ENCODE results near the gene ZNF668.

The ZNF668 gene

GRCh38 chr16:31087971-31088370 lies 13.9 kb upstream of the ZNF668 start:
- H2BK12ac ChIP-seq (ENCODE audit: low read length) = no peak overlapping the region

GRCh38 chr16:31087481-31087880 lies 13.4 kb upstream of the ZNF668 start:
- Histone ChIP-seq H3K36me3 (replicated peaks in 1 of 2; ENCODE audit: control insufficient read depth in 2 of 2, insufficient read depth in 2 of 2, low read length in 2 of 2) (peaks cover 23 to 51% of the 10 kb centered on the region in 2 donors), H3K23ac (ENCODE audit: low read depth, low read length, poor library complexity) (no peak overlapping the region), H2BK120ac (ENCODE audit: low read depth, low read length) (no peak overlapping the region), H3K4ac (ENCODE audit: low read length) (no peak overlapping the region), H2BK12ac (ENCODE audit: low read length) (no peak overlapping the region), H2AK5ac (ENCODE audit: low read depth, low read length) (no peak overlapping the region), H2BK15ac (ENCODE audit: low read length) (no peak overlapping the region), H3K18ac (ENCODE audit: low read length) (no peak overlapping the region), H3K27ac (replicated peaks; ENCODE audit: low read length) (no peak overlapping the region), H3K9me3 (replicated peaks in 1 of 2; ENCODE audit: control insufficient read depth in 2 of 2, insufficient read depth in 1 of 2, low read depth in 1 of 2, low read length in 2 of 2) (peaks cover 0 to 2% of the 10 kb centered on the region in 2 donors), H3K4me3 (ENCODE audit: low read length in 2 of 2) (no peak overlapping the region), H4K91ac (ENCODE audit: low read depth, low read length, poor library complexity) (no peak overlapping the region), H2BK5ac (ENCODE audit: low read length) (no peak overlapping the region), H4K8ac (ENCODE audit: low read depth, low read length) (no peak overlapping the region), H2AFZ (ENCODE audit: low read length) (no peak overlapping the region), H3K14ac (ENCODE audit: low read length) (no peak overlapping the region), H3K27me3 (ENCODE audit: control insufficient read depth in 3 of 3, insufficient read depth in 3 of 3, low read depth in 1 of 3, low read length in 3 of 3) (no peaks in the 10 kb centered on the region), H3K9ac (ENCODE audit: low read depth, low read length, poor library complexity) (no peak overlapping the region), H3K79me1 (ENCODE audit: low read depth, low read length) (no peaks in the 10 kb centered on the region), H3K4me1 (ENCODE audit: control insufficient read depth in 2 of 2, insufficient read depth in 1 of 2, low read depth in 1 of 2, low read length in 2 of 2) (no peaks in the 10 kb centered on the region), H3K4me2 (ENCODE audit: insufficient read depth, low read length, poor library complexity, severe bottlenecking) (no peak overlapping the region)
- no peak for DNase-seq (ENCODE audit: low spot score)
- WGBS, 2 donors (ENCODE audit: extremely low coverage in 2 of 2, insufficient read length in 2 of 2, insufficient replicate concordance in 1 of 2) = no CpG with 5 or more reads among the region's 8 CpGs

More at GRCh38 chr16:31087971-31088370, 13.9 kb upstream of the ZNF668 start:
- H3K9ac ChIP-seq (ENCODE audit: low read depth, low read length, poor library complexity) = no peak overlapping the region
- H2BK15ac ChIP-seq (ENCODE audit: low read length) = no peak overlapping the region
- no peak overlapping the region for H3K18ac ChIP-seq (ENCODE audit: low read length)
- H3K36me3 ChIP-seq (replicated peaks in 1 of 2; ENCODE audit: control insufficient read depth in 2 of 2, insufficient read depth in 2 of 2, low read length in 2 of 2) = peaks cover 20 to 49% of the 10 kb centered on the region in 2 donors
- no peak overlapping the region for H4K91ac ChIP-seq (ENCODE audit: low read depth, low read length, poor library complexity)
- H3K23ac ChIP-seq (ENCODE audit: low read depth, low read length, poor library complexity) = no peak overlapping the region
- WGBS, 2 donors (ENCODE audit: extremely low coverage in 2 of 2, insufficient read length in 2 of 2, insufficient replicate concordance in 1 of 2) = no CpG with 5 or more reads among the region's 5 CpGs
- no peak overlapping the region for H3K27ac ChIP-seq (replicated peaks; ENCODE audit: low read length)
- H4K8ac ChIP-seq (ENCODE audit: low read depth, low read length) = no peak overlapping the region
- H3K4me1 ChIP-seq (ENCODE audit: control insufficient read depth in 2 of 2, insufficient read depth in 1 of 2, low read depth in 1 of 2, low read length in 2 of 2) = peaks cover 0 to 2% of the 10 kb centered on the region in 2 donors
- no peak overlapping the region for H2AFZ ChIP-seq (ENCODE audit: low read length)
- no peak overlapping the region for H3K14ac ChIP-seq (ENCODE audit: low read length)
- H3K4me3 ChIP-seq (ENCODE audit: low read length in 2 of 2) = no peak overlapping the region
- H3K27me3 ChIP-seq (ENCODE audit: control insufficient read depth in 3 of 3, insufficient read depth in 3 of 3, low read depth in 1 of 3, low read length in 3 of 3) = no peaks in the 10 kb centered on the region
- DNase-seq (ENCODE audit: low spot score) = no peak
- no peak overlapping the region for H2AK5ac ChIP-seq (ENCODE audit: low read depth, low read length)
- no peak overlapping the region for H3K4me2 ChIP-seq (ENCODE audit: insufficient read depth, low read length, poor library complexity, severe bottlenecking)
- H2BK5ac ChIP-seq (ENCODE audit: low read length) = no peak overlapping the region
- H2BK120ac ChIP-seq (ENCODE audit: low read depth, low read length) = no peak overlapping the region
- H3K79me1 ChIP-seq (ENCODE audit: low read depth, low read length) = peaks cover 3% of the 10 kb centered on the region
- peaks cover 0 to 2% of the 10 kb centered on the region in 2 donors for H3K9me3 ChIP-seq (replicated peaks in 1 of 2; ENCODE audit: control insufficient read depth in 2 of 2, insufficient read depth in 1 of 2, low read depth in 1 of 2, low read length in 2 of 2)
- no peak overlapping the region for H3K4ac ChIP-seq (ENCODE audit: low read length)

- H2BK15ac ChIP-seq (ENCODE audit: low read length) = no peak overlapping the region
- no peak overlapping the region for H3K4me3 ChIP-seq (ENCODE audit: low read length in 2 of 2)
- peaks cover 3% of the 10 kb centered on the region for H3K79me1 ChIP-seq (ENCODE audit: low read depth, low read length)
- WGBS, 2 donors (ENCODE audit: extremely low coverage in 2 of 2, insufficient read length in 2 of 2, insufficient replicate concordance in 1 of 2) = no CpG with 5 or more reads among the region's 6 CpGs
- no peak overlapping the region for H3K18ac ChIP-seq (ENCODE audit: low read length)
- H2AK5ac ChIP-seq (ENCODE audit: low read depth, low read length) = no peak overlapping the region
- H3K27ac ChIP-seq (replicated peaks; ENCODE audit: low read length) = no peak overlapping the region
- peaks cover 0 to 2% of the 10 kb centered on the region in 2 donors for H3K9me3 ChIP-seq (replicated peaks in 1 of 2; ENCODE audit: control insufficient read depth in 2 of 2, insufficient read depth in 1 of 2, low read depth in 1 of 2, low read length in 2 of 2)
- no peak overlapping the region for H2BK5ac ChIP-seq (ENCODE audit: low read length)
- H2AFZ ChIP-seq (ENCODE audit: low read length) = no peak overlapping the region
- no peak overlapping the region for H4K91ac ChIP-seq (ENCODE audit: low read depth, low read length, poor library complexity)
- no peak overlapping the region for H3K4me2 ChIP-seq (ENCODE audit: insufficient read depth, low read length, poor library complexity, severe bottlenecking)
- H3K4me1 ChIP-seq (ENCODE audit: control insufficient read depth in 2 of 2, insufficient read depth in 1 of 2, low read depth in 1 of 2, low read length in 2 of 2) = no peaks in the 10 kb centered on the region
- H3K23ac ChIP-seq (ENCODE audit: low read depth, low read length, poor library complexity) = no peak overlapping the region
- H3K36me3 ChIP-seq (replicated peaks in 1 of 2; ENCODE audit: control insufficient read depth in 2 of 2, insufficient read depth in 2 of 2, low read length in 2 of 2) = peaks cover 31 to 57% of the 10 kb centered on the region in 2 donors
- DNase-seq (ENCODE audit: low spot score) = no peak
- no peak overlapping the region for H4K8ac ChIP-seq (ENCODE audit: low read depth, low read length)
- H3K14ac ChIP-seq (ENCODE audit: low read length) = no peak overlapping the region
- no peak overlapping the region for H2BK12ac ChIP-seq (ENCODE audit: low read length)
- no peak overlapping the region for H3K4ac ChIP-seq (ENCODE audit: low read length)
- H3K9ac ChIP-seq (ENCODE audit: low read depth, low read length, poor library complexity) = no peak overlapping the region
- H3K27me3 ChIP-seq (ENCODE audit: control insufficient read depth in 3 of 3, insufficient read depth in 3 of 3, low read depth in 1 of 3, low read length in 3 of 3) = no peaks in the 10 kb centered on the region
- H2BK120ac ChIP-seq (ENCODE audit: low read depth, low read length) = no peak overlapping the region
Measured at GRCh38 chr16:31086629-31086906, 12.5 kb upstream of the ZNF668 start.

- H3K4me2 ChIP-seq (ENCODE audit: insufficient read depth, low read length, poor library complexity, severe bottlenecking) = no peak overlapping the region
Measured at GRCh38 chr16:31085873-31086628, 12.0 kb upstream of the ZNF668 start.

More at GRCh38 chr16:31085873-31086628, 12.0 kb upstream of the ZNF668 start:
- H2BK120ac ChIP-seq (ENCODE audit: low read depth, low read length) = no peak overlapping the region
- no CpG with 5 or more reads among the region's 18 CpGs for WGBS, 2 donors (ENCODE audit: extremely low coverage in 2 of 2, insufficient read length in 2 of 2, insufficient replicate concordance in 1 of 2)
- H3K27me3 ChIP-seq (ENCODE audit: control insufficient read depth in 3 of 3, insufficient read depth in 3 of 3, low read depth in 1 of 3, low read length in 3 of 3) = no peaks in the 10 kb centered on the region
- DNase-seq (ENCODE audit: low spot score) = no peak
- no peak overlapping the region for H2BK15ac ChIP-seq (ENCODE audit: low read length)
- H4K8ac ChIP-seq (ENCODE audit: low read depth, low read length) = peak overlapping the region; percentile 65
- H3K14ac ChIP-seq (ENCODE audit: low read length) = no peak overlapping the region
- peaks cover 5% of the 10 kb centered on the region for H3K79me1 ChIP-seq (ENCODE audit: low read depth, low read length)
- peaks cover 0 to 2% of the 10 kb centered on the region in 2 donors for H3K9me3 ChIP-seq (replicated peaks in 1 of 2; ENCODE audit: control insufficient read depth in 2 of 2, insufficient read depth in 1 of 2, low read depth in 1 of 2, low read length in 2 of 2)
- H2BK12ac ChIP-seq (ENCODE audit: low read length) = no peak overlapping the region
- no peaks in the 10 kb centered on the region for H3K4me1 ChIP-seq (ENCODE audit: control insufficient read depth in 2 of 2, insufficient read depth in 1 of 2, low read depth in 1 of 2, low read length in 2 of 2)
- H3K18ac ChIP-seq (ENCODE audit: low read length) = no peak overlapping the region
- no peak overlapping the region for H2AK5ac ChIP-seq (ENCODE audit: low read depth, low read length)
- H2AFZ ChIP-seq (ENCODE audit: low read length) = no peak overlapping the region
- H3K27ac ChIP-seq (replicated peaks; ENCODE audit: low read length) = no peak overlapping the region
- no peak overlapping the region for H2BK5ac ChIP-seq (ENCODE audit: low read length)
- H3K23ac ChIP-seq (ENCODE audit: low read depth, low read length, poor library complexity) = no peak overlapping the region
- no peak overlapping the region for H4K91ac ChIP-seq (ENCODE audit: low read depth, low read length, poor library complexity)
- H3K4ac ChIP-seq (ENCODE audit: low read length) = no peak overlapping the region
- no peak overlapping the region for H3K9ac ChIP-seq (ENCODE audit: low read depth, low read length, poor library complexity)
- H3K4me3 ChIP-seq (ENCODE audit: low read length in 2 of 2) = no peak overlapping the region
- H3K36me3 ChIP-seq (replicated peaks in 1 of 2; ENCODE audit: control insufficient read depth in 2 of 2, insufficient read depth in 2 of 2, low read length in 2 of 2) = peaks cover 33 to 58% of the 10 kb centered on the region in 2 donors

Measured in neuronal stem cell (in vitro differentiated cells).